HCT116 (cell line): ENCODE data around the gene KPNA4. TPM values are rescaled to one million over a fixed set of nuclear protein-coding genes. Genes with fewer than 3 reads are reported as not detected.

ENCODE experiments used
- ATAC-seq: fragments of 200-7000 bp; cut with Tn5 transposase; 2 replicates; pipeline ENCODE4 v1.9.1; 2020; ENCODE audit warnings: mild to moderate bottlenecking, moderate library complexity
- BruUV-seq: library from RNA; stranded (reverse); fragments of 400-500 nt; replicated peaks from 2 replicates; lab custom pipeline; 2021; lab: Mats Ljungman, UMichigan
- CTCF ChIA-PET: fragments of 300-600 bp; sonication (Branson Sonifier 250); formaldehyde crosslinking; loops from one replicate; lab custom pipeline; 2021; ENCODE audit warnings: antibody characterized with exemption; lab: Charles Lee
- POLR2A ChIA-PET: fragments of 300-600, 350-600 bp; sonication (Branson Sonifier 250); formaldehyde crosslinking; loops from one replicate; lab custom pipeline; 2021; ENCODE audit warnings: antibody characterized with exemption; lab: Charles Lee
- RAD21 ChIA-PET, 2 experiments: fragments of 300-600 bp; sonication (Branson Sonifier 250); formaldehyde crosslinking; loops; one replicate each; lab custom pipeline; 2023; ENCODE audit warnings: low total read pairs in 2 of 2; ENCODE audit not compliant: uncharacterized antibody in 2 of 2, unreplicated experiment in 2 of 2, low non-redundant PET in 1 of 2; lab: Charles Lee
- DNase-seq: peaks from one replicate; pipeline ENCODE4 v3.0.0-alpha.2; 2010; ENCODE audit warnings: low read depth, low spot score
- H2AFZ ChIP-seq: fragments of 200-600 bp; shearing (Covaris generic), sonication (generic); 2 replicates; pipeline ENCODE4 v1.6.1; 2017; ENCODE audit warnings: low read depth, mixed run types, mixed read lengths, antibody characterized with exemption, low read length; ENCODE audit not compliant: poor library complexity, severe bottlenecking
- H3K27ac ChIP-seq: 2 replicates; pipeline ENCODE4 v1.5.1; 2012; ENCODE audit warnings: low read depth, low read length
- H3K27me3 ChIP-seq: fragments of 200-600 bp; sonication (generic); 2 replicates; pipeline ENCODE4 v1.6.1; 2016; ENCODE audit warnings: mixed run types, low read length, mixed read lengths; ENCODE audit not compliant: insufficient read depth
- H3K36me3 ChIP-seq, 2 experiments: fragments of 200-500 bp in 1 of 2; fragments of 200-600 bp in 1 of 2; sonication (Bioruptor generic) in 1 of 2; sonication (generic) in 1 of 2; 2 replicates each; pipeline versions ENCODE4 v1.5.1 to v1.6.1; 2014 to 2016; ENCODE audit warnings: low read length in 2 of 2, inconsistent platforms in 1 of 2, mixed read lengths in 1 of 2, mixed run types in 1 of 2; ENCODE audit not compliant: insufficient read depth in 2 of 2, control insufficient read depth in 1 of 2
- H3K4me1 ChIP-seq, 2 experiments: fragments of 200-600 bp in 1 of 2; sonication (generic) in 1 of 2; 2 replicates each; pipeline versions ENCODE4 v1.5.1 to v1.6.1; 2012 to 2017; ENCODE audit warnings: low read length in 2 of 2, inconsistent platforms in 1 of 2, mild to moderate bottlenecking in 1 of 2, mixed read lengths in 1 of 2, mixed run types in 1 of 2, moderate library complexity in 1 of 2; ENCODE audit not compliant: insufficient read depth in 2 of 2, control insufficient read depth in 1 of 2
- H3K4me2 ChIP-seq: fragments of 200-600 bp; sonication (generic); 2 replicates; pipeline ENCODE4 v1.6.1; 2017; ENCODE audit warnings: mixed run types, low read length, mixed read lengths
- H3K4me3 ChIP-seq, 2 experiments: fragments of 200-600 bp in 1 of 2; sonication (generic) in 1 of 2; replicated peaks in 1 of 2; 2 replicates each; pipeline ENCODE4 v1.5.1; 2011 to 2016; ENCODE audit warnings: low read length in 2 of 2, control low read depth in 1 of 2, low read depth in 1 of 2, mild to moderate bottlenecking in 1 of 2, mixed read lengths in 1 of 2, mixed run types in 1 of 2
- H3K79me2 ChIP-seq: fragments of 200-600 bp; sonication (generic); 2 replicates; pipeline ENCODE4 v1.6.1; 2017; ENCODE audit warnings: mild to moderate bottlenecking, mixed run types, low read length, moderate library complexity, mixed read lengths; ENCODE audit not compliant: insufficient read depth
- H3K9ac ChIP-seq: fragments of 200-600 bp; sonication (generic); 2 replicates; pipeline ENCODE4 v1.6.1; 2016; ENCODE audit warnings: low read length, mixed read lengths
- H3K9me2 ChIP-seq: fragments of 200-600 bp; sonication (generic), shearing (Covaris generic); 2 replicates; pipeline ENCODE4 v1.6.1; 2017; ENCODE audit warnings: mixed run types, mild to moderate bottlenecking, moderate library complexity; ENCODE audit not compliant: insufficient read depth
- H3K9me3 ChIP-seq, 2 experiments: fragments of 200-500 bp in 1 of 2; fragments of 200-600 bp in 1 of 2; sonication (Bioruptor generic) in 1 of 2; sonication (generic) in 1 of 2; 2 replicates each; pipeline ENCODE4 v1.6.1; 2014 to 2017; ENCODE audit warnings: low read length in 2 of 2, mixed read lengths in 2 of 2, inconsistent platforms in 1 of 2, low read depth in 1 of 2, mild to moderate bottlenecking in 1 of 2, mixed run types in 1 of 2, moderate library complexity in 1 of 2; ENCODE audit not compliant: control insufficient read depth in 1 of 2, insufficient read depth in 1 of 2
- H4K20me1 ChIP-seq: fragments of 200-600 bp; sonication (generic), shearing (Covaris generic); 2 replicates; pipeline ENCODE4 v1.6.1; 2017; ENCODE audit warnings: mixed run types, mild to moderate bottlenecking, moderate library complexity; ENCODE audit not compliant: insufficient read depth
- CBX3 ChIP-seq: IDR thresholded peaks from 2 replicates; pipeline ENCODE4 v1.6.1; 2012; ENCODE audit warnings: low read depth
- CEBPB ChIP-seq: IDR thresholded peaks from 2 replicates; pipeline ENCODE4 v1.6.1; 2012; ENCODE audit warnings: low read depth
- EGR1 ChIP-seq: IDR thresholded peaks from 2 replicates; pipeline ENCODE4 v1.6.1; 2012; ENCODE audit warnings: low read depth
- EZH2 ChIP-seq: fragments of 200-600 bp; sonication (generic); IDR thresholded peaks from 2 replicates; pipeline ENCODE4 v1.6.1; 2017; ENCODE audit warnings: antibody characterized with exemption, mixed run types
- EZH2phosphoT487 ChIP-seq: fragments of 200-600 bp; IDR thresholded peaks from 2 replicates; pipeline ENCODE4 v1.6.1; 2018; ENCODE audit warnings: antibody characterized with exemption, borderline replicate concordance
- JUND ChIP-seq: IDR thresholded peaks from 2 replicates; pipeline ENCODE4 v1.6.1; 2012
- POLR2A ChIP-seq: IDR thresholded peaks from 2 replicates; pipeline ENCODE4 v1.7.0; 2011; ENCODE audit warnings: borderline replicate concordance; ENCODE audit not compliant: insufficient read depth, insufficient read length; ENCODE audit errors: extremely low read depth
- SRF ChIP-seq: IDR thresholded peaks from 2 replicates; pipeline ENCODE4 v1.6.1; 2012; ENCODE audit warnings: low read depth
- YY1 ChIP-seq: IDR thresholded peaks from 2 replicates; pipeline ENCODE4 v1.6.1; 2011; ENCODE audit warnings: low read length, low read depth, moderate library complexity, mild to moderate bottlenecking; ENCODE audit not compliant: insufficient replicate concordance; ENCODE audit errors: extremely low read depth
- ZNF274 ChIP-seq: fragments of 200-500 bp; sonication (Bioruptor generic); IDR thresholded peaks from 2 replicates; pipeline ENCODE4 v1.6.1; 2014; ENCODE audit warnings: mild to moderate bottlenecking, low read depth, low read length, inconsistent platforms
- intact Hi-C: fragments of 100-400 bp; cut with micrococcal nuclease; formaldehyde crosslinking; loops from 2 replicates; pipeline ENCODE4 v1.10.0; 2022
- total RNA-seq: library from RNA; stranded (reverse); gene quantifications from one replicate; pipeline ENCODE4 v1.2.1, GENCODE V29; 2021; ENCODE audit not compliant: unreplicated experiment
- TF ChIP-seq, protein P1 (sequence below): IDR thresholded peaks from 2 replicates; pipeline ENCODE4 v1.6.1; 2012

The KPNA4 gene
- total RNA-seq, 1 experiment from 2014 or later: 43.1 TPM

DNA sequence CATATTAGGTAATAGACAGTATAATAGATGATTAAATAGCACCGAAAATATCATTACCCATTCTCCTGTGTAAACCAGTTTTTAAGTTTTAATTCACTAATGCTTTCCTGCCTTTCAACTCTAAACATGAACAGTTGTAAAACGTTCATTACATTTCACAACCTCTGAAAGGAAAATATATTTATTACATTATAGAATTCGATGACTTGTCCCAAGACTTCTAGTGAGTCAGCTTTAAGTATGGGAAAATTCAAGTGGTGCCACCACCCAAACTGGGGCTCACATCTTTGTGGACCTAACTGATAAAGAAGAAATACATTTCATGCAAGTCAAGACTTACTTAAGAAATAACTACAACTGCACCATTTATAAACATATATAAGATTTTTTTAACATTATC, 117.8 kb downstream of the KPNA4 start (continued):
- TF ChIP-seq EZH2: no peak
- TF ChIP-seq CBX3: no peak
- TF ChIP-seq EGR1: no peak
- no peak for TF ChIP-seq CEBPB
- no peak for TF ChIP-seq JUND
- TF ChIP-seq ZNF274: no peak
- no peak for TF ChIP-seq POLR2A
- TF ChIP-seq EZH2phosphoT487: no peak
- TF ChIP-seq, protein P1, sequence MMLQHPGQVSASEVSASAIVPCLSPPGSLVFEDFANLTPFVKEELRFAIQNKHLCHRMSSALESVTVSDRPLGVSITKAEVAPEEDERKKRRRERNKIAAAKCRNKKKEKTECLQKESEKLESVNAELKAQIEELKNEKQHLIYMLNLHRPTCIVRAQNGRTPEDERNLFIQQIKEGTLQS: no peak
- no peak for TF ChIP-seq YY1

DNA sequence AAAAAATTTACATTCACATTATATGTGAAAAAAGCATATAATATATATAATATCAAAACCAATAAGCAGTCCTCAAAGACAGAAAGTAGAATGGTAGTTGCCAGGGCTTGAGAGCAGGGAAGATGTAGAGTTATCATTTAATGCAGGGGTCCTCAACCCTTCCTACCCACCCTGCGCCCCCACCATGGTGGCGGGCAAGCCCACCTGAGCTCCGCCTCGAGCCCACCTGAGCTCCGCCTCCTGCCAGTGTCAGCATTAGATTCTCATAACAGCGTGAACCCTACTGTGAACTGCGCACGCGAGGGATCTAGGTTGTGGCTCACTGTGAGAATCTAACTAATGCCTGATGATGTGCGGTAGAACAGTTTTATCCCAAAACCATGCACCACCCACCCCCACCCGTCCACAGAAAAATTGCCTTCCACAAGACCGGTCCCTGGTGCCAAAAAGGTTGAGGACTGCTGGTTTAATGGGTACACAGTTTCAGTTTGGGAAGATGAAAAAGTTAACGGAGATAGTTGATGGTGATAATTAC, 118.8 kb downstream of the KPNA4 start:
- intact Hi-C loops: no loop called here
- no peaks in the 10 kb centered on the region for H3K9me2 ChIP-seq
- no peaks in the 10 kb centered on the region for H3K9me3 ChIP-seq
- peaks cover 2 to 29% of the 10 kb centered on the region in 2 experiments; a peak in 2 of 4 replicates for H3K36me3 ChIP-seq
- ATAC-seq (no peak), DNase-seq (no peak)
- BruUV-seq: no TSS peak
- ChIA-PET POLR2A (no interaction called here), RAD21 (no interaction called here), CTCF (no interaction called here)
- H3K4me3 ChIP-seq: no peak overlapping the region
- H3K79me2 ChIP-seq: peaks cover 80% of the 10 kb centered on the region
- TF ChIP-seq SRF: no peak
- H2AFZ ChIP-seq: no peak overlapping the region
- no peak overlapping the region for H3K9ac ChIP-seq
- no peak overlapping the region for H3K4me2 ChIP-seq
- H3K27ac ChIP-seq: no peak overlapping the region
- H4K20me1 ChIP-seq: peaks cover 5% of the 10 kb centered on the region; the same call in 1 of the 2 replicates
- H3K27me3 ChIP-seq: no peaks in the 10 kb centered on the region
- H3K4me1 ChIP-seq: peaks cover 8 to 37% of the 10 kb centered on the region in 2 experiments
